Trophoblast cell (in vitro differentiated cells and primary cell): Measurements from ENCODE around the gene STIM1.

ENCODE experiments used
- DNase-seq, 2 donors: peaks; one replicate each; pipeline ENCODE4 v3.0.0-alpha.2; 2016
- H2AFZ ChIP-seq: 2 replicates; pipeline ENCODE4 v1.6.1; 2013; ENCODE audit warnings: low read length, moderate library complexity, mild to moderate bottlenecking; ENCODE audit not compliant: insufficient read depth, poor library complexity
- H2AK5ac ChIP-seq: 2 replicates; pipeline ENCODE4 v1.6.1; 2013; ENCODE audit warnings: mild to moderate bottlenecking, low read length
- H2BK120ac ChIP-seq: 2 replicates; pipeline ENCODE4 v1.6.1; 2013; ENCODE audit warnings: low read length, mild to moderate bottlenecking, moderate library complexity; ENCODE audit not compliant: insufficient read depth, poor library complexity
- H2BK12ac ChIP-seq: 2 replicates; pipeline ENCODE4 v1.6.1; 2013; ENCODE audit warnings: mild to moderate bottlenecking, low read length, moderate library complexity
- H2BK5ac ChIP-seq: 2 replicates; pipeline ENCODE4 v1.6.1; 2013; ENCODE audit warnings: low read length, low read depth, moderate library complexity, mild to moderate bottlenecking; ENCODE audit not compliant: poor library complexity
- H3K14ac ChIP-seq: 2 replicates; pipeline ENCODE4 v1.6.1; 2013; ENCODE audit warnings: mild to moderate bottlenecking, low read length
- H3K18ac ChIP-seq: 2 replicates; pipeline ENCODE4 v1.6.1; 2013; ENCODE audit warnings: mild to moderate bottlenecking, low read length
- H3K23ac ChIP-seq: 2 replicates; pipeline ENCODE4 v1.6.1; 2013; ENCODE audit warnings: low read length
- H3K27ac ChIP-seq: 2 replicates; pipeline ENCODE4 v1.5.1; 2013; ENCODE audit warnings: low read depth, mild to moderate bottlenecking, inconsistent platforms, low read length, moderate library complexity
- H3K27me3 ChIP-seq: 2 replicates; pipeline ENCODE4 v1.6.1; 2013; ENCODE audit warnings: inconsistent platforms, mild to moderate bottlenecking, low read length, moderate library complexity; ENCODE audit not compliant: insufficient read depth
- H3K36me3 ChIP-seq, 2 experiments: 1 replicate in 1 of 2; 2 replicates in 1 of 2; pipeline ENCODE4 v1.6.1; 2013; ENCODE audit warnings: low read length in 2 of 2, mild to moderate bottlenecking in 2 of 2, moderate library complexity in 1 of 2; ENCODE audit not compliant: insufficient read depth in 2 of 2, control insufficient read depth in 1 of 2
- H3K4ac ChIP-seq: 2 replicates; pipeline ENCODE4 v1.6.1; 2013; ENCODE audit warnings: low read depth, mild to moderate bottlenecking, low read length, moderate library complexity
- H3K4me1 ChIP-seq, 2 experiments: 1 replicate in 1 of 2; 2 replicates in 1 of 2; pipeline ENCODE4 v1.6.1; 2013; ENCODE audit warnings: low read length in 2 of 2, mild to moderate bottlenecking in 2 of 2, moderate library complexity in 1 of 2; ENCODE audit not compliant: insufficient read depth in 2 of 2, control insufficient read depth in 1 of 2
- H3K4me2 ChIP-seq: 2 replicates; pipeline ENCODE4 v1.6.1; 2013; ENCODE audit warnings: inconsistent platforms, mild to moderate bottlenecking, low read length, moderate library complexity
- H3K4me3 ChIP-seq: 2 replicates; pipeline ENCODE4 v1.5.1; 2013; ENCODE audit warnings: mild to moderate bottlenecking, low read depth, low read length, inconsistent platforms
- H3K79me1 ChIP-seq: one replicate; pipeline ENCODE4 v1.6.1; 2013; ENCODE audit warnings: low read length
- H3K79me2 ChIP-seq: 2 replicates; pipeline ENCODE4 v1.6.1; 2013; ENCODE audit warnings: low read length, mild to moderate bottlenecking; ENCODE audit not compliant: control insufficient read depth, insufficient read depth, poor library complexity
- H3K9ac ChIP-seq: 2 replicates; pipeline ENCODE4 v1.6.1; 2013; ENCODE audit warnings: mild to moderate bottlenecking, low read length
- H3K9me3 ChIP-seq: 2 replicates; pipeline ENCODE4 v1.6.1; 2013; ENCODE audit warnings: low read depth, mild to moderate bottlenecking, control low read depth, inconsistent platforms, low read length; ENCODE audit not compliant: insufficient read depth
- H4K12ac ChIP-seq: 2 replicates; pipeline ENCODE4 v1.6.1; 2013; ENCODE audit warnings: low read depth, mild to moderate bottlenecking, low read length, moderate library complexity
- H4K8ac ChIP-seq: 2 replicates; pipeline ENCODE4 v1.6.1; 2013; ENCODE audit warnings: low read depth, mild to moderate bottlenecking, low read length, moderate library complexity
- H4K91ac ChIP-seq: one replicate; pipeline ENCODE4 v1.6.1; 2013; ENCODE audit warnings: low read depth, mild to moderate bottlenecking, low read length, moderate library complexity
- WGBS: extraction: QIAGEN DNeasy Blood & Tissue Kit; methylation state at CpG from one replicate; pipeline ENCODE4 v1.1.7; 2013; ENCODE audit warnings: missing lambda C conversion rate; ENCODE audit not compliant: insufficient read length, insufficient coverage; ENCODE audit errors: extremely low coverage; 5-methylcytosine and 5-hydroxymethylcytosine counted together

Gene STIM1

GRCh38 chr11:4074266-4074665 is 218.8 kb downstream of the STIM1 start:
- WGBS: no CpG with 5 or more reads among the region's 7 CpGs
- Histone ChIP-seq H3K27me3 (no peaks in the 10 kb centered on the region), H3K9ac (no peak overlapping the region), H3K4ac (no peak overlapping the region), H3K18ac (no peak overlapping the region), H4K91ac (no peak overlapping the region), H2AK5ac (no peak overlapping the region), H3K36me3 (no peaks in the 10 kb centered on the region), H3K14ac (no peak overlapping the region), H3K23ac (no peak overlapping the region), H2BK5ac (no peak overlapping the region), H3K79me1 (no peaks in the 10 kb centered on the region), H3K79me2 (no peaks in the 10 kb centered on the region), H3K4me1 (peaks cover 3 to 6% of the 10 kb centered on the region in 2 experiments), H2AFZ (no peak overlapping the region), H4K12ac (no peak overlapping the region), H4K8ac (no peak overlapping the region), H3K9me3 (no peaks in the 10 kb centered on the region), H2BK12ac (no peak overlapping the region), H3K27ac (no peak overlapping the region), H2BK120ac (no peak overlapping the region), H3K4me3 (no peak overlapping the region), H3K4me2 (no peak overlapping the region)
- no peak for DNase-seq

- H3K27ac ChIP-seq: no peak overlapping the region
- no peak overlapping the region for H2BK5ac ChIP-seq
- no peak overlapping the region for H3K9ac ChIP-seq
- no peak overlapping the region for H3K4me2 ChIP-seq
- no peaks in the 10 kb centered on the region for H3K79me1 ChIP-seq
- H2BK12ac ChIP-seq: no peak overlapping the region
- no peak overlapping the region for H3K4me3 ChIP-seq
- H3K9me3 ChIP-seq: no peaks in the 10 kb centered on the region
- H3K23ac ChIP-seq: no peak overlapping the region
- H4K12ac ChIP-seq: no peak overlapping the region
- H3K14ac ChIP-seq: no peak overlapping the region
- no peak for DNase-seq
- H3K27me3 ChIP-seq: no peaks in the 10 kb centered on the region
- H3K4ac ChIP-seq: no peak overlapping the region
- no peak overlapping the region for H2BK120ac ChIP-seq
- WGBS: no CpG with 5 or more reads among the region's 1 CpG
- H3K4me1 ChIP-seq: peaks cover 3 to 6% of the 10 kb centered on the region in 2 experiments
- H2AK5ac ChIP-seq: no peak overlapping the region
- no peak overlapping the region for H3K18ac ChIP-seq
- H4K8ac ChIP-seq: no peak overlapping the region
- H4K91ac ChIP-seq: no peak overlapping the region
- H3K36me3 ChIP-seq: no peaks in the 10 kb centered on the region
- no peaks in the 10 kb centered on the region for H3K79me2 ChIP-seq
- no peak overlapping the region for H2AFZ ChIP-seq
These were observed 221.3 kb downstream of the STIM1 start for GRCh38 chr11:4076774-4077173.

GRCh38 chr11:4083198-4083597 is 227.7 kb downstream of the STIM1 start:
- H3K9me3 ChIP-seq: no peaks in the 10 kb centered on the region
- no peak overlapping the region for H2BK12ac ChIP-seq
- no peak overlapping the region for H3K4me3 ChIP-seq
- DNase-seq: no peak
- H2BK5ac ChIP-seq: no peak overlapping the region
- no peak overlapping the region for H3K14ac ChIP-seq
- H4K8ac ChIP-seq: no peak overlapping the region
- no peak overlapping the region for H3K9ac ChIP-seq
- H3K27ac ChIP-seq: no peak overlapping the region
- no CpG with 5 or more reads among the region's 9 CpGs for WGBS
- H2BK120ac ChIP-seq: no peak overlapping the region
- H3K36me3 ChIP-seq: peaks cover 4 to 10% of the 10 kb centered on the region in 2 experiments
- H3K23ac ChIP-seq: no peak overlapping the region
- H2AFZ ChIP-seq: no peak overlapping the region
- no peak overlapping the region for H3K18ac ChIP-seq
- peaks cover 0 to 2% of the 10 kb centered on the region in 2 experiments for H3K4me1 ChIP-seq
- H3K27me3 ChIP-seq: no peaks in the 10 kb centered on the region
- no peaks in the 10 kb centered on the region for H3K79me2 ChIP-seq
- H3K4me2 ChIP-seq: no peak overlapping the region
- no peak overlapping the region for H4K12ac ChIP-seq
- H3K79me1 ChIP-seq: no peaks in the 10 kb centered on the region
- no peak overlapping the region for H4K91ac ChIP-seq
- no peak overlapping the region for H3K4ac ChIP-seq
- H2AK5ac ChIP-seq: no peak overlapping the region

- no peak overlapping the region for H3K4me2 ChIP-seq
- H2BK120ac ChIP-seq: no peak overlapping the region
- H2AFZ ChIP-seq: no peak overlapping the region
- H2AK5ac ChIP-seq: no peak overlapping the region
- no peak overlapping the region for H3K4ac ChIP-seq
- no peak overlapping the region for H3K18ac ChIP-seq
- H3K9ac ChIP-seq: no peak overlapping the region
- no peak overlapping the region for H4K91ac ChIP-seq
- no peak overlapping the region for H4K8ac ChIP-seq
- H2BK12ac ChIP-seq: no peak overlapping the region
- no peak overlapping the region for H4K12ac ChIP-seq
- no peak overlapping the region for H2BK5ac ChIP-seq
- no peaks in the 10 kb centered on the region for H3K9me3 ChIP-seq
- H3K79me1 ChIP-seq: no peaks in the 10 kb centered on the region
- H3K4me3 ChIP-seq: no peak overlapping the region
- no peak overlapping the region for H3K23ac ChIP-seq
- DNase-seq: no peak
- no peak overlapping the region for H3K14ac ChIP-seq
- WGBS: no CpG with 5 or more reads among the region's 12 CpGs
- peaks cover 4 to 10% of the 10 kb centered on the region in 2 experiments for H3K36me3 ChIP-seq
- H3K79me2 ChIP-seq: no peaks in the 10 kb centered on the region
- no peaks in the 10 kb centered on the region for H3K27me3 ChIP-seq
- no peak overlapping the region for H3K27ac ChIP-seq
- H3K4me1 ChIP-seq: peaks cover 0 to 2% of the 10 kb centered on the region in 2 experiments
These were observed 229.1 kb downstream of the STIM1 start for GRCh38 chr11:4084406-4085125.
